Measurements from ENCODE around the gene PRKACA.

The PRKACA gene

GRCh38 chr19:14042659-14043608 lies 74.6 kb downstream of the PRKACA start:
- DNase-seq (ENCODE audit: low read depth): peak; percentile 74
